Cerebellar nuclear complex (tissue), 1 donor: ENCODE results near the gene LHX2.
"Not testable (repeated sequence)": the region's sequence is repeated elsewhere in the genome, so short reads cannot be mapped to it uniquely, and the experiment has no call there.

Experiments
- DNase-seq, 2 experiments: peaks; one replicate each; lab custom pipeline; 2025; lab: John Stamatoyannopoulos, UW

LHX2 gene, protein sequence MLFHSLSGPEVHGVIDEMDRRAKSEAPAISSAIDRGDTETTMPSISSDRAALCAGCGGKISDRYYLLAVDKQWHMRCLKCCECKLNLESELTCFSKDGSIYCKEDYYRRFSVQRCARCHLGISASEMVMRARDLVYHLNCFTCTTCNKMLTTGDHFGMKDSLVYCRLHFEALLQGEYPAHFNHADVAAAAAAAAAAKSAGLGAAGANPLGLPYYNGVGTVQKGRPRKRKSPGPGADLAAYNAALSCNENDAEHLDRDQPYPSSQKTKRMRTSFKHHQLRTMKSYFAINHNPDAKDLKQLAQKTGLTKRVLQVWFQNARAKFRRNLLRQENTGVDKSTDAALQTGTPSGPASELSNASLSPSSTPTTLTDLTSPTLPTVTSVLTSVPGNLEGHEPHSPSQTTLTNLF

DNA sequence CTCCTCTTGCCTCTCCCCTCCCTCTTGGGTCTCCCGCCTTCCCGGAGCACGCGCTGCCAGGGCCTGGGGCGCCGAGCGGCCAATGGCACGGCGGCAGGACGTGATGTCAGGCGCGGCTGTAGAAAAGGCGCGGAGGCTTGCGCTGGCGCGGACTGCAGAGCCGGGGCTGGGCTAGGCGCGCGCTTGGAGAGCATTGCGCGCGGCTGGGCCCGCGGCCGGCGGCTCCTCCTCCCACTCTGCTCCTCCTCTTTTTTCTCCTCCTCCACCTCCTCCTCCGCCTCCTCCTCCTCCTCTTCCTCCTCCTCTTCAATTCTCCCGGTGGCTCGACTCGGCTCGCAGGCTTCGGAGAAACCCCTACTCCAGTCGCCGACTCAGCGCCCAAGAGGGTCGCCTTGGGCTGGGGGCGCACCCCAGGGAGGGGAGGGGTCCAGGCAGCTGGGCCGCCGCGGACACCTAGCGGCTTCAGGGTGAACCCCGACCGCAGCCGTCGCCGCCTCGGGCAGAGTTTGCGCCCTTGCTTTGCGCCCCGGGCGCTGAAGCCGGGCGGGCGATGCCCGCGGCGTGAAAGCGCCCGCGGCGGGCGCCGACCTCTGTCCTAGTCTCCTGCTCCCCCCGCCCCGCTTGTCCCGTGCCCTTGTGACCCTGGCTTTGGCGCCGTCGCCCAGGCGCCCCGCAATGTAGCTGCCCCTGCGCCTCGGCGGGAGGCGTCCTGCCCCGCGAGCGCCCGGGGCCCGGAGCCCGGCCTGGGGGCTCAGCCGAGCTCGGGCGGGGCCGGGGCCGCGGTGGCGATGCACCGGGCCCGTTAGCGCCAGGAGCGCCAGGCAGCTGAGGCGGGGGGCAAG is at the start of gene LHX2:
Gene LHX2 (plus strand): TSS at position 309 of the 842 bp plus-strand sequence. CDS start 581 bp downstream, outside the sequence.
- no peak for DNase-seq

DNA sequence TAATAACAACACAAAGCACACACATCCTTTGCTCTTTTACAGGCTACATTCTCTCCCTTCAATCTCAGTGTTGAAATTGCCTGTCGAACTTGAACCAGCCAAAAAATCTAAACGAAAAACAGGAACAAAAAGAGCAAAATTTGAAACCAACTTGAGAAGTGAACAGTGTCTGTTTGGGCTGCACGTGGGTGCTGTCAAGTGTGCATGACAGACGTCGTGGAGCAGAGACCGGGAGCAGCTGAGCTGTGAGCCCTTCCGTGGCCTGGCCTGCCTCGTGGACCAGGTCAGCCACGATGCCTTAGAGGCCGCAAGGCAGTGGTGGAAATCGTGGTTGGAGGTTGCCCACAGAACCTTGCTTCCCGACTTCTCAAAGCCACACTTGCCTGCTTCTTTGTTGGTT is 46.8 kb upstream of the LHX2 start:
- no peak for DNase-seq

DNA sequence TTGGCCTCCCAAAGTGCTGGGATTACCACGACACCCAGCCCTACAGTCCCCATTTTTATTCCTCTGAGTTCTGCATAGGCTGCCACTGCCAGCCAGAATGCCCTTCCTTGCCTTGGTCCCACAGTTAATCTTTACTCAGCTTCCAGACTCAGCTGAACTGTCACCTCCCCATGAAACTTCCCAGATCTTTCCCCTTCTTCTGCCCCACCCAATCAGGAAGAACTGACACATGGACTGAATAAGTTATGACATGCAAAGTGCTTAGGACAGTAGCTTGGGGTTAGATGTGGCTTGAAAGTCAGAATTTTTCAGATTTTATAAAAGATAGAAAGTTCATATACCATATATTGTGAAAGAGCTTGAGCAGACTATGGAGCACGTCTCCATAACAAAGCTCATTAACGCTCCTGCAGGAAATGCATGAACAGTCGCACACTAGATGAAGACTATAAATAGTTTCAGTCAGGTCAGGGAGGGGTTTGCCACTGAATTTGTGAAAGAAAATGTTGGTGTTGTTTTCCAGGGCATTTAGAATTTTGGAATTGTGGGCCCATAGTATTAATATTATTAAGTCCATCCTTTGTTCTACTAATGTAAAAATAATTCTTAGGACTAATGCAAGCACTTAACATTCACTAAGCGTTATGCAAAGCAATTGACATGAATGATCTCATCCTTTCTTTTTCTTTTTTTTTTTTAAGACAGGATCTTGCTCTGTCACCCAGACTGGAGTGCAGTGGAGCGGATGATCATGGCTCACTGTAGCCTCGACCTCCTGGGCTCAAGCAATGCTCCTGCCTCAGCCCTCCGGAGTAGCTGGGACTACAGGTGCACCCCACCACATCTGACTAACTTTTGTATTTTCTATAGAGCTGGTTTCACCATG is 45.5 kb upstream of the LHX2 start:
- no peak for DNase-seq

DNA sequence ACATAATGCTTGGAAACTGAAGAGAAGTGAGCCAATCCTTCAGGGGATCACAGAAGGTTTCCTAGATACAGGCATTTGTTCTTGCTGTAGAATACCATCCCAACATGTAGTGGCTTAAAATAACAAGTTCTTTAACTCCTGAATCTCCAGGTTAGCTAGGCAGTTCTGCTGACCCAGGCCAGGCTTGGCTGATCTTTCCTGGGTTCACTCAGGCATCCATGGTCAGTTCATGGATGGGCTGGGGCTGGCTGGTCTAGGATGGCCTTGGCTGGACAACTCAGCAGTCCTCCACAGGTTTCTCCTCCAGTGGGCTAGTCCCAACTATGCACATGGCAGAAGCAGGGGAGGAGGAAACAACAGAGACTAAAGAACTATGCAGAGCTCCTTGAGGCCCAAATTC is 44.2 kb upstream of the LHX2 start:
- DNase-seq, result no peak

DNA sequence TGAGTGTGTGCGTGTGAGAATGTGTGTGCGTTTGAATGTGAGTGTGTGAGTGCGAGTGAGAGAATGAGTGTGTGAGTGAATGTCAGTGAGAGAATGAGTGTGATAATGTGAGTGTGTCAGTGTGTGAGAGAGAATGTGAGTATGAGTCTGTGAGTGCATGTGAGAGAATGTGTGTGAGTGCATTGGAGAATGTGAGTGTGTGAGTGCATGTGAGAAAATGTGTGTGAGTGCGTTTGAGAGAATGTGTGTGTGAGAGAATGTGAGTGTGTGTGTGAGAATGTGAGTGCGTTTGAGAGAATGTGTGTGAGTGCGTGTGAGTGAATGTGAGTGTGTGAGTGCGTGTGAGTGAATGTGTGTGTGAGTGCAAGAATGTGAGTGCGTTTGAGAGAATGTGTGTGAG is 39.0 kb upstream of the LHX2 start:
- DNase-seq, result no peak

DNA sequence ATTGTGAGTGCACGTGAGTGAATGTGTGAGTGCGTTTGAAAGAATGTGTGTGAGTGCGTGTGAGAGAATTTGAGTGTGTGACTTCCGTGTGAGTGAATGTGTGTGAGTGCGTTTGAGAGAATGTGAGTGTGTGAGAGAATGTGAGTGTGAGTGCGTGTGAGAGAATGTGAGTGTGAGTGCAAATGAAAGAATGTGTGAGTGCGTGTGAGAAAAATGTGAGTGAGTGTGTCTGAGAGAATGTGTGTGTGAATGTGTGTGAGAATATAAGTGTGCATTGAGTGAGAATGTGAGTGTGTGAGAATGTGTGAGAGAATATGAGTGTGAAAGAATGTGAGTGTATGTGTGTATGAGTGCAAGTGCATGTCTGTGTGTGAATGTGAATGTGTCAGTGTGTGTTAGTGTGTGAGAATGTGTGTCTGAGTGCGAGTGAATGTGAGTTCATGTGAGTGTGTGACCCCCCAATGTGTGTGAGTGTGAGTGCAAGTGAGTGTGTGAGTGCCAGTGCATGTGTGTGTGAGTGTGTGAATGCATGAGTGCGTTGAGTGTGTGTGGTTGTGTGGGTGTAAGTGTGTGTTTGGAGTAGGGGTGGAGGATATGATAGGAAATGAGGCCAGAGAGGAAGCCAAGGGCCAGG is 37.9 kb upstream of the LHX2 start:
- DNase-seq, result no peak

DNA sequence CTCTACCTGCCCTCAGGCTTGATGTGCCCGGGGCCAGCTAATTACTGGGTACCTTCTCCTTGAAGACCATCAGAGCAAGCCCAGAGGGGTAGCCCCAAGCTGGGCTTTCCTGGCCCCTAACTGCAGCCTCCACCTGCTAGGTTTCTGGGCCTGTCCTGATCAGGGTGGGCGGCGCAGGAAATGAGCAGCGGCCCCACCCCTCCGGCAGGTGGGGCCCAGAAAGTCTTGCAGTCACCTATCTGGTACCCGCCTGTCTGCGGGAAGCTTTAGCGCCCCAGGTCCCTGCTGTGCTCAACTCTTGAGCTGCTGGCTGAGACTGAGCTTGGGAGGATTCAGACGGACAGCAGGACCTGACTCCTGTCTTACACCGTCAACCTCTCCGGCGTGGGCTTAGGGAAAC is 37.1 kb upstream of the LHX2 start:
- no peak for DNase-seq

DNA sequence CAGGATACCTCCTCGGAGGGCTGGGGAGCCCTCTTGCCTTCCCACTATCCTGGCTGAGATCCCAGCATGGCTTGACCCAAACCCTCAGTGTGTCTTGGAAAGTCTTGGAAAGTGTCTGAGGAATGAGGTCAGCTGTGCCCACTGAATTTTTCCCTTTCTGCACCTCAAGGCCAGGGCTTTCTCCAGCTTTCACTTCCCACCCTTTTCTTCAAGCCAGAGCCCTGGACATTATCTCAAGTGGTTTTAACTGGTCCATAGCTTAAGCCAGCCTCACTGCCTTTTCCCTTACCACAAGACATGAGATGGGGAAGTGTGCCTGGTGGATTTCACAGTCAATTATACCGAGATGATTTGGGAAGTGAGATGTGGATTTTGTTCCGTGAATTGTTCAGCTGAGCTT is 35.7 kb upstream of the LHX2 start:
- DNase-seq, result no peak

DNA sequence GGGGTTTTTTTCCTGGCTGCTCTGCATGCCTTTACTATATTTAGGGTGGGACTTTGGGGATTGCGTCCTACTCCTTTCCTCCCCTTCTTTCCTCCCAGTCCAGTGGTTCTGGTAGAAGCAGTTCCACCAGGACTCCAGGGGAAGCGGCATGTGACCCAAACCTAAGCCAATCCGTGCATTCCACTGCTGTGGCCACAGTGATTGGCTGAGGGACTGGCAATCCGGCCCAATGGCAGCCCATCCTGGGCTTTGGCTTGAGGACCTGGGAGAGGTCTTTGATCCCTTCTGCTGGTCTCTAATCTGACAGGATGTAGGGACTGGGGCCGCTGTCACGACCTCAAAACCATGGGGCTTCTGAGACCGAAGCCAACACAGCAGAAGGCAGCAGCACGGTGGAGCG is 35.0 kb upstream of the LHX2 start:
- not testable (repeated sequence) for DNase-seq

DNA sequence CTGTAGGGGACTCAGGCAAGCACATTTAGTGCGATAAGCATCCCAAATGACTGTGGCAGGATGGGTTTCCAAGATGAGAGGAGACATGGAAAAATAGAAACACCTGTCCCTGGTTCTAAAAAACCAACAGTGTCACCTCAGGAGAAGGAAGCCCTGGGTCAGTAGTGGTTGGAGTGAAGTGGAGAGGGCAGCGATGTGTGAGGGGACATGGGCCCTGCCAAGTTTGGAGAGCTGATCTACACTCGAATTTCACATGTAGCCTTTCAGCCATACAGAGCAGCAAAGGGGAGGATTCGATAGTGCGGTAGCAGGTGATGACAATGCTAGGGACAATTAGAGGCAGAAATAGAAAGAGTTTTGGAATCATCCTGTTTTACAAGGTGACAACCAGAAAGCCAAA is 32.6 kb upstream of the LHX2 start:
- no peak for DNase-seq

DNA sequence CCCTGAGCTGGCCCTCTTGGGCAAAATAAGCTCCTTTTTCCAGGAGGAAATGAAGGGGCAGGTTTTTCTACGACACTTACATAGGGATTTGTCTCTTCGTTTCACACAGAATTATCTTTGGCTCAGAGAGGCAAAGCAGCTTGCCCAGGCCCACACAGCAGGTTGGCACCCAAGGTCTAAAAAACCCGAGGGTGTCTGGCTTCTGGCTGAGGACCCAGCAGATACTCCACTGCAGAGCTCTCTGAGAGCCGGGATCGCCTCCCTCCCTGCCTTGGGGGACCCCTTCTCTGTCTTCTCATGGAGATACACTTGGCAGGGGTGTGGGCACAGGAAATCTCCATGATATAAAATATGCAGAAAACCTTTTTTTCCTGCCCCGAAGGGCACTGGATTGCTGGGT is 29.0 kb upstream of the LHX2 start:
- no peak for DNase-seq

DNA sequence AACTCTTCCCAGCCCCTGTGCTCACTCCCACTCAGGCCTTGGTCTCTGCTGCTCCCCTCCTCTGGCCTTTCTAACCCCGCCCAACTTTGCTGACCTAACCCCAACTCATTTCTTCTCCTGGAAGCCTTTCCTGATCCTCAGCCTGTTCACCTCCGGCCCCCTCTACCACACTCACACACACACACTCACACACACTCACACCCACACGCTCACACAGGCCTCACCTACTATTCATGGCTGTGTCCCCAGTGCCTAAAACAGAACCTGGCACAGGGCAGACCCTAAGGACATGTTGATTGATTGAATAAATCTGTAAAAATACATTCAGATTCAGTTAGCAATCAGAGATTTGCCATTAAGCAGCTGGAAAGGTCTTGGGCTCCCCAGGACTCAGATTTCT is 28.5 kb upstream of the LHX2 start:
- DNase-seq, result no peak

DNA sequence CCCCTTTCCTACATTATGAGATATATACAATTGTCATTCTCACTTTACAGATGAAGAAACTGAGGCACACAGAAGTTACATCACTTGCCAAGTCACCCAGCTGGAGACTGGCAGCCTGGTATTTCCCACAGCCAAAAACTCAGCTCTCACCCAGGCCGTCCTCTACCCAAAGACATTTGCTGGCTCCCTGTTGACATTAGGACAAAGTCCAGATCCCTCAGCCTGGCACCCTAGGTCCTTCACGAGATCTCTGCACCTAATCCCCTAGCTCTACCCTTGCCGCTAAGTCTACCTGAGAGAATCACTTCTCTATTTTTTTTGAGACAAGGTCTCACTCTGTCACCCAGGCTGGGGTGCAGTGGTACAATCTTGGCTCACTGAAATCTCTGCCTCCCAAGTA is 26.8 kb upstream of the LHX2 start:
- DNase-seq, result no peak

DNA sequence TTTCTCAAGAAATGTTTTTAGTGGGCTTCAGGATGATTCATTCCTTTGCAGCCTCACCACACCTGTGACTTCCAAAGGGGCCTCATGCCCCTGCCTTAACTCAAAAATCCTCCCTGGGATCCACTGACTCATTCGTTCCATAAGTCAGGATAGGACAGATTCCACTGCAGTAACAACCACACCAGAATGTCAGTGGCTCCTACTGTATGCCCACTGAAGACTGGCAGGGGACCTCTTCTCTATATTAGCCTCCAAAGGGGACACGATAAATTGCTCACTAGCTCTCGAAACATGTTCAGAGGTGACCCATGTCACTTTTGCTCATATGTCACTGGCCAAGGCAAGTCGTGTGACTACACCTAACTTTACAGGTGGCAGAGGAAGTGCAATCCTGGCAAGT is 25.7 kb upstream of the LHX2 start:
- no peak for DNase-seq

DNA sequence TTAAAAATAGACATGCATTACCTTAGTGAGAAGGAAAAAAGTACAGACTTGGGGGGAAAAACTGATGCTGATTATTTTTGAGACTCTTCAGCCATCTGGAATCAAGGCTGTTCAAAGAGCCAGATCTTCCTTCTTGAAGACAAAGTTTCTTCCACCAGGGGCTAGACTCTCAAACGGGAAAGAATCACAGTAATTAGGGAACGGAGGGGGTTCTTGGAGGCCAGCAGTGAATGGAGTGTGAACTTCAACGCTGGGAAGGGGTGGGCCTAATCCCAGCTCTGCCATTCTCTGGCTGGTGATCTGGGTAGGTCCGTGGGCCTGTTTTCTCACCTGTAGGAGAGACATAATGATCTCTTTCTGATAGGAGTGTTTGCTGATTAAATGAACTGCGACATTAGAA is 21.1 kb upstream of the LHX2 start:
- DNase-seq, result no peak

DNA sequence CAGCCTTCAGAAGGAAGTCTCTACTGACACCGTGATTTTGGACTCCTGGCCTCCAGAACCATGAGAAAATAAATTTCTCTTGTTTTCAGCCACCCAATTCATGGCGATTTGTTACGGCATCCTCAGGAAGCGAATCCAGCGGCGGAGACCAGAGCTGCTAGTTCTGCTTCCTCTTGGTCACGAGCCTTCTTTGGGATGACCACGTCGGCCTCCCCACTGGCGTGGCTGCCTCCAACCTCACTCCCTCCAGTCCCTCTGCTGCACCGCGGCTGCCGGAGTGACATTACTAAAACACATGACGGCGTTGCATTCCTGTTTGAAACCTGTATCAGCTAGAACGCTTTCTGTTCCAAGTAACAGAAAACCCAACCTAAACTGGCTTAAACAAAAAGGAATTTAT is 18.9 kb upstream of the LHX2 start:
- DNase-seq, result not testable (repeated sequence)

DNA sequence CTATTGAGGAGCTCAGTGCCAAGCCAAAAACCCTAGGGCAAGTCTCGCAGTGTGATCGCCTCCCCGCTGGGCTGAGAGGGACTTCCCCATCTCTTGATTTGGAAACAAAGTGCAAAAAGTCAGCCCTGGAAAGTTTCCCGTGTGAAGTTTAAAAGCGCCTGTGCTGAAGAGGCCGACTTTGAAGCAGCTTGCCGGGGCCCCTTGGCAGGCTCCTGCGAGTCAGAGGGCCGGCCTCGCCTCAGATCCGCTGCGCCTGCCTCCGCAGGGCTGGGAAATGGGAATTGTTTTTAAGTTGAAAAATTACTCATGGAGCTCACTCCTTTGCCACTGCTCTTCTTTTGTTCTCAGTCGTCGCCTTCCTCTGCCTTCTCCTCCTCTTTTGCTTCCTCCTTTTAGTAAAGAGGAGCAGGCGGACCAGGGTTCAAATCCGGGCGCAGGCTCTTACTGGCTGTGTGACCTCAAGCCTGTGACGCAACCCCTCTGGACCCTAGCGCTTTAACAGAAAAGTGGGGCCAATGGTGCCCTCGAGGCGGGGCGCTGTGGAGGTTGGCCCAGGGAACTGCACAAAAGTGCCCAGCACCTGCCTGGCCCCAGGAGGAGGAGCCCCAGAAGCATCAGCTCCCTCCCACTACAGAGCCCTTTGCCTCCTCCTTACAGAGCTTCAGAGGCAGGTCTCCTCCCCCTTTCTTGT is 14.7 kb upstream of the LHX2 start:
- DNase-seq, result no peak

DNA sequence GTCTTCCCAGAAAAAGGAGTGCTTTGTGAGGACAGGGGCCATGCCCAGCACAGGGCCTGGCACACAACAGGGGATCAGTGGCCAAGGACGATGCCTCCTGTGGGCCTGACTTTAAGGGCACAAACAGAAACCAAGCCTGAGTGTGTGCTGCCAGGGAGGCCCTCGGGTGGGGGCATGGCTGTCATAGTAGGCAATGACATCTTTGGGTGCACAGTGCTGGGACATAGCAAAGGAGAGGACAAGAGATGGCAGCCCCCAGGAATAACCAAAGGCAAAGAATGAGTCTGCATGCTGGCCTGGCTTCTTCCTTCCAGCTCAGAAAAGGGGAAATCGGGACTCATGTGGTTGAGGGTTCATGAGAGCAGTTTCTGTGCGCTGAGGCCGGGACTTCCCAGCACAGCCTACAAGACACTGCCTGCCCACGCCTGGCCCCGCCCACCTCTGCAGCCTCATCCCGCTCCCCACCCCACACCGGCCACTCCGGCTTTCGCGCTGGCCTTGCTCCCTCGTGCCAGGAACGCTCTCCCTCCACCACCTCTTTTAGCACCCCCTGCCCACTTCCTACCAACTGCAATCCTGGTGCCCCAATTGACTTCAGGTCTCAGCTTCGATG is 13.8 kb upstream of the LHX2 start:
- DNase-seq, result no peak

DNA sequence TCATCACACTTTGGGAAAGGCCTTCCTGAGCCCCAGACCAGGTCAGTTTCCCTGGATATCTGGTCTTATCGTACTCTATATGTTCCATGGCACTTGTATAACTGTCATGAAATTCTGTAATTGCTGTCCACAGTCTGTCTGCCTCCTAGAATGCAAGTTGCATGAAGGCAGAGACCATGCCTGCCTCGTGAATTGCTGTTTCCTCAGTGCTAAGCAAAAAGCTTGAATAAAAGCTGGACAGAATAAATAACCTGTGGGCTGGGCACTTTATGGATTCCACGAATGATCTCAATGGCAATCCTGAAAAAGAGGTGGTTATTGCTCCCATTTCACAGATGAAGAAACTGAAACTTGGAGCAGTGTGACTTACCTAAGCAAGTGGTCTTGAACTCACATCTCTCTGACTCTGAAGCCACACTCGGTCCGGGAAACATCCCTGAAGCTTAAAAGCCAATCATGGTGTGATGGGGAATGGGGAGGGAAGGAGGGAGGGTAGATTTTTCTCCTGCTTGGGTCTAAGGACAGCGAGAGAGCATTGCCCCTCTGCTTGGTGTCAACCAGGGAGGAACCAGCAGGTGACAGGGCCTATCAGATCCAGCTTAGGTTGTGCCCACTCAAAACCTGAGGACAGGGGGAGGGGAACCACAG is 13.2 kb upstream of the LHX2 start:
- DNase-seq, result no peak

DNA sequence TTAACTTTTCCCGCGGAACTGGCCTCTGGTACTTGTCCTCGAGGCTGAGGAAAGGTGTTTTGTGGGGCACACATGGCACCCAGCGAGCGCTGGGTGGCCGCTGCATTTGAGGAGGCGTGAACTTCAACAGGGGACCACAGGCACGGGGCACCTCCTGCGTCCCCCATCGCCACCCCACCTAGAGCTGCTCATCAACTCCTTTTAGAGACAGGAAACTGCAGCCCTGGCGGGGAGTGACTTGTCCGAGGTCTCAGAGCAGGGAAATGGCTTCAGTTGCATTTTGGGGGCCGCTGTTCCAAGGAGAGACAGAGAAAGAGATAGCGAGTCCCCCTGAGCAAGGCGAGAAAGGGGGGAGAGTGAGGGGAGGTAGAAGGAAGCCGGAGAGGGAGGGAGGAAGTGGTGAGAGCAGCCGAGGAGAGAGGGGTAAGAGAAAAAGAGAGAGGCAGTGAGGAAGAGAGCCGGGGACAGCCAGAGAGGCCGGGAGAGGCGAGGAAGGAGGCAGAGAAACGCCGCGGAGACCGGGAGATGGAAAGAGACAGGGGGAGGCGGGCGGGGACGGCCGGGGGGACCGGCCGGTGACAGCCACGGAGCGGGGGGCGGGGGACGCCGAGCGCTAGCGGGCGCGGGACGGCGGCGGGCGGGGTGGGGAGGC is 12.5 kb upstream of the LHX2 start:
- DNase-seq, result no peak
